ENCODE measurements around the gene ANKS1B. TPM values are rescaled to one million over a fixed set of nuclear protein-coding genes. Genes with fewer than 3 reads are reported as not detected.
A peak's percentile ranks its signal among the peaks of the same experiment; 100 is the strongest.

ANKS1B gene
- polyA plus RNA-seq, 1 donor from 2014 or later = not detected

DNA sequence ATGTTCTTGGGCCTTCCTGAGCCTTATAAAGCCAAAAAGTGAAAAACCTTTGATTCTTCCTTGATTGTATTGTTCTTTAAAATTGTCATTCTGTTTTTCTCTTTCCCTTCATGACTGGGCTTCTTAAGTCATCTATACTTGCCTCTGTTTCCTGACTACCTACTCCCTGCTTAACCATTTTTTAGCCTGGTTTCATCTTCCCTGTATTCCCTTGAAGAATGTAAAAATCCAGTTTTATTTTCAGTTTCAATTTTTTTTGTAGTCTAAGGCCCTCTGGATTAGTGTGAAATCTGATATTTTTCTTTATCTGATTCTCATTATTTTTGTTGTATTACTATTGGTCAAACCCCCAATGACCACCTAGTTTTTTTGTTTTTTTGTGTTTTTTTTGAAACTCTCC, 1293.4 kb downstream of the ANKS1B start:
- Mint-ChIP-seq H3K4me1 (peaks cover 3 to 7% (median 5%) of the 10 kb centered on the region in 3 donors), H3K9me3 (peaks cover 0 to 4% (median 3%) of the 10 kb centered on the region in 3 donors), H3K36me3 (peaks cover 23% of the 10 kb centered on the region), H3K4me3 (peak overlapping the region in 1 of 4 donors; percentile 1), H3K27me3 (no peaks in the 10 kb centered on the region), H3K27ac (peak overlapping the region in 1 of 3 donors; percentile 36)

- Mint-ChIP-seq H3K4me1 (peaks cover 0 to 4% (median 2%) of the 10 kb centered on the region in 3 donors), H3K27ac (no peak overlapping the region), H3K4me3 (no peak overlapping the region), H3K27me3 (no peaks in the 10 kb centered on the region), H3K36me3 (peaks cover 13% of the 10 kb centered on the region), H3K9me3 (no peaks in the 10 kb centered on the region)
Measured at GRCh38 chr12:98686603-98687002, 1298.1 kb downstream of the ANKS1B start.

Other genes starting within 250 kb of the ANKS1B start
- 20.5 TPM for gene BLTP3B, start 157.9 kb upstream of the ANKS1B start, polyA plus RNA-seq
- 29.8 TPM for gene ACTR6, start 215.9 kb upstream of the ANKS1B start, polyA plus RNA-seq